HCT116 (cell line): Measurements from ENCODE around the gene NELL1. TPM values are rescaled to one million over a fixed set of nuclear protein-coding genes. Genes with fewer than 3 reads are reported as not detected.

ENCODE experiments used
- ATAC-seq: fragments of 200-7000 bp; cut with Tn5 transposase; 2 replicates; pipeline ENCODE4 v1.9.1; 2020; ENCODE audit warnings: mild to moderate bottlenecking, moderate library complexity
- BruUV-seq: library from RNA; stranded (reverse); fragments of 400-500 nt; replicated peaks from 2 replicates; lab custom pipeline; 2021; lab: Mats Ljungman, UMichigan
- CTCF ChIA-PET: fragments of 300-600 bp; sonication (Branson Sonifier 250); formaldehyde crosslinking; loops from one replicate; lab custom pipeline; 2021; ENCODE audit warnings: antibody characterized with exemption; lab: Charles Lee
- POLR2A ChIA-PET: fragments of 300-600, 350-600 bp; sonication (Branson Sonifier 250); formaldehyde crosslinking; loops from one replicate; lab custom pipeline; 2021; ENCODE audit warnings: antibody characterized with exemption; lab: Charles Lee
- RAD21 ChIA-PET, 2 experiments: fragments of 300-600 bp; sonication (Branson Sonifier 250); formaldehyde crosslinking; loops; one replicate each; lab custom pipeline; 2023; ENCODE audit warnings: low total read pairs in 2 of 2; ENCODE audit not compliant: uncharacterized antibody in 2 of 2, unreplicated experiment in 2 of 2, low non-redundant PET in 1 of 2; lab: Charles Lee
- DNase-seq: peaks from one replicate; pipeline ENCODE4 v3.0.0-alpha.2; 2010; ENCODE audit warnings: low read depth, low spot score
- H2AFZ ChIP-seq: fragments of 200-600 bp; shearing (Covaris generic), sonication (generic); 2 replicates; pipeline ENCODE4 v1.6.1; 2017; ENCODE audit warnings: low read depth, mixed run types, mixed read lengths, antibody characterized with exemption, low read length; ENCODE audit not compliant: poor library complexity, severe bottlenecking
- H3K27ac ChIP-seq: 2 replicates; pipeline ENCODE4 v1.5.1; 2012; ENCODE audit warnings: low read depth, low read length
- H3K27me3 ChIP-seq: fragments of 200-600 bp; sonication (generic); 2 replicates; pipeline ENCODE4 v1.6.1; 2016; ENCODE audit warnings: mixed run types, low read length, mixed read lengths; ENCODE audit not compliant: insufficient read depth
- H3K36me3 ChIP-seq, 2 experiments: fragments of 200-500 bp in 1 of 2; fragments of 200-600 bp in 1 of 2; sonication (Bioruptor generic) in 1 of 2; sonication (generic) in 1 of 2; 2 replicates each; pipeline versions ENCODE4 v1.5.1 to v1.6.1; 2014 to 2016; ENCODE audit warnings: low read length in 2 of 2, inconsistent platforms in 1 of 2, mixed read lengths in 1 of 2, mixed run types in 1 of 2; ENCODE audit not compliant: insufficient read depth in 2 of 2, control insufficient read depth in 1 of 2
- H3K4me1 ChIP-seq, 2 experiments: fragments of 200-600 bp in 1 of 2; sonication (generic) in 1 of 2; 2 replicates each; pipeline versions ENCODE4 v1.5.1 to v1.6.1; 2012 to 2017; ENCODE audit warnings: low read length in 2 of 2, inconsistent platforms in 1 of 2, mild to moderate bottlenecking in 1 of 2, mixed read lengths in 1 of 2, mixed run types in 1 of 2, moderate library complexity in 1 of 2; ENCODE audit not compliant: insufficient read depth in 2 of 2, control insufficient read depth in 1 of 2
- H3K4me2 ChIP-seq: fragments of 200-600 bp; sonication (generic); 2 replicates; pipeline ENCODE4 v1.6.1; 2017; ENCODE audit warnings: mixed run types, low read length, mixed read lengths
- H3K4me3 ChIP-seq, 2 experiments: fragments of 200-600 bp in 1 of 2; sonication (generic) in 1 of 2; replicated peaks in 1 of 2; 2 replicates each; pipeline ENCODE4 v1.5.1; 2011 to 2016; ENCODE audit warnings: low read length in 2 of 2, control low read depth in 1 of 2, low read depth in 1 of 2, mild to moderate bottlenecking in 1 of 2, mixed read lengths in 1 of 2, mixed run types in 1 of 2
- H3K79me2 ChIP-seq: fragments of 200-600 bp; sonication (generic); 2 replicates; pipeline ENCODE4 v1.6.1; 2017; ENCODE audit warnings: mild to moderate bottlenecking, mixed run types, low read length, moderate library complexity, mixed read lengths; ENCODE audit not compliant: insufficient read depth
- H3K9ac ChIP-seq: fragments of 200-600 bp; sonication (generic); 2 replicates; pipeline ENCODE4 v1.6.1; 2016; ENCODE audit warnings: low read length, mixed read lengths
- H3K9me2 ChIP-seq: fragments of 200-600 bp; sonication (generic), shearing (Covaris generic); 2 replicates; pipeline ENCODE4 v1.6.1; 2017; ENCODE audit warnings: mixed run types, mild to moderate bottlenecking, moderate library complexity; ENCODE audit not compliant: insufficient read depth
- H3K9me3 ChIP-seq, 2 experiments: fragments of 200-500 bp in 1 of 2; fragments of 200-600 bp in 1 of 2; sonication (Bioruptor generic) in 1 of 2; sonication (generic) in 1 of 2; 2 replicates each; pipeline ENCODE4 v1.6.1; 2014 to 2017; ENCODE audit warnings: low read length in 2 of 2, mixed read lengths in 2 of 2, inconsistent platforms in 1 of 2, low read depth in 1 of 2, mild to moderate bottlenecking in 1 of 2, mixed run types in 1 of 2, moderate library complexity in 1 of 2; ENCODE audit not compliant: control insufficient read depth in 1 of 2, insufficient read depth in 1 of 2
- H4K20me1 ChIP-seq: fragments of 200-600 bp; sonication (generic), shearing (Covaris generic); 2 replicates; pipeline ENCODE4 v1.6.1; 2017; ENCODE audit warnings: mixed run types, mild to moderate bottlenecking, moderate library complexity; ENCODE audit not compliant: insufficient read depth
- CBX3 ChIP-seq: IDR thresholded peaks from 2 replicates; pipeline ENCODE4 v1.6.1; 2012; ENCODE audit warnings: low read depth
- CEBPB ChIP-seq: IDR thresholded peaks from 2 replicates; pipeline ENCODE4 v1.6.1; 2012; ENCODE audit warnings: low read depth
- EGR1 ChIP-seq: IDR thresholded peaks from 2 replicates; pipeline ENCODE4 v1.6.1; 2012; ENCODE audit warnings: low read depth
- ELF1 ChIP-seq: IDR thresholded peaks from 2 replicates; pipeline ENCODE4 v1.6.1; 2012; ENCODE audit warnings: low read depth, borderline replicate concordance
- EZH2 ChIP-seq: fragments of 200-600 bp; sonication (generic); IDR thresholded peaks from 2 replicates; pipeline ENCODE4 v1.6.1; 2017; ENCODE audit warnings: antibody characterized with exemption, mixed run types
- EZH2phosphoT487 ChIP-seq: fragments of 200-600 bp; IDR thresholded peaks from 2 replicates; pipeline ENCODE4 v1.6.1; 2018; ENCODE audit warnings: antibody characterized with exemption, borderline replicate concordance
- FOSL1 ChIP-seq: IDR thresholded peaks from 2 replicates; pipeline ENCODE4 v1.6.1; 2012; ENCODE audit warnings: low read depth
- JUND ChIP-seq: IDR thresholded peaks from 2 replicates; pipeline ENCODE4 v1.6.1; 2012
- POLR2AphosphoS5 ChIP-seq: IDR thresholded peaks from 2 replicates; pipeline ENCODE4 v1.6.1; 2011; ENCODE audit warnings: mild to moderate bottlenecking, low read depth, low read length, moderate library complexity
- RAD21 ChIP-seq: IDR thresholded peaks from 2 replicates; pipeline ENCODE4 v1.6.1; 2012; ENCODE audit warnings: low read depth, mild to moderate bottlenecking
- REST ChIP-seq: IDR thresholded peaks from 2 replicates; pipeline ENCODE4 v1.6.1; 2012; ENCODE audit warnings: low read depth
- SIN3A ChIP-seq: IDR thresholded peaks from 2 replicates; pipeline ENCODE4 v1.6.1; 2012; ENCODE audit warnings: low read depth
- SP1 ChIP-seq: IDR thresholded peaks from 2 replicates; pipeline ENCODE4 v1.6.1; 2012; ENCODE audit warnings: low read depth
- YY1 ChIP-seq: IDR thresholded peaks from 2 replicates; pipeline ENCODE4 v1.6.1; 2011; ENCODE audit warnings: low read length, low read depth, moderate library complexity, mild to moderate bottlenecking; ENCODE audit not compliant: insufficient replicate concordance; ENCODE audit errors: extremely low read depth
- ZFX ChIP-seq: fragments of 450-650 bp; IDR thresholded peaks from 2 replicates; pipeline ENCODE4 v1.6.1; 2017
- intact Hi-C: fragments of 100-400 bp; cut with micrococcal nuclease; formaldehyde crosslinking; loops from 2 replicates; pipeline ENCODE4 v1.10.0; 2022
- total RNA-seq: library from RNA; stranded (reverse); gene quantifications from one replicate; pipeline ENCODE4 v1.2.1, GENCODE V29; 2021; ENCODE audit not compliant: unreplicated experiment
- TF ChIP-seq, protein P1 (sequence below): IDR thresholded peaks from 2 replicates; pipeline ENCODE4 v1.6.1; 2011; ENCODE audit warnings: mild to moderate bottlenecking, low read length, moderate library complexity; ENCODE audit not compliant: insufficient replicate concordance; ENCODE audit errors: extremely low read depth
- TF ChIP-seq, protein P2 (sequence below): IDR thresholded peaks from 2 replicates; pipeline ENCODE4 v1.6.1; 2012
- TF ChIP-seq, protein P3 (sequence below): IDR thresholded peaks from 2 replicates; pipeline ENCODE4 v1.6.1; 2012

The NELL1 gene
- total RNA-seq, 1 experiment from 2014 or later: not detected

- Histone ChIP-seq H3K9ac (no peak overlapping the region), H3K27ac (no peak overlapping the region)
- no peak for TF ChIP-seq ZFX
- no peak for TF ChIP-seq CBX3
- TF ChIP-seq, protein P1, sequence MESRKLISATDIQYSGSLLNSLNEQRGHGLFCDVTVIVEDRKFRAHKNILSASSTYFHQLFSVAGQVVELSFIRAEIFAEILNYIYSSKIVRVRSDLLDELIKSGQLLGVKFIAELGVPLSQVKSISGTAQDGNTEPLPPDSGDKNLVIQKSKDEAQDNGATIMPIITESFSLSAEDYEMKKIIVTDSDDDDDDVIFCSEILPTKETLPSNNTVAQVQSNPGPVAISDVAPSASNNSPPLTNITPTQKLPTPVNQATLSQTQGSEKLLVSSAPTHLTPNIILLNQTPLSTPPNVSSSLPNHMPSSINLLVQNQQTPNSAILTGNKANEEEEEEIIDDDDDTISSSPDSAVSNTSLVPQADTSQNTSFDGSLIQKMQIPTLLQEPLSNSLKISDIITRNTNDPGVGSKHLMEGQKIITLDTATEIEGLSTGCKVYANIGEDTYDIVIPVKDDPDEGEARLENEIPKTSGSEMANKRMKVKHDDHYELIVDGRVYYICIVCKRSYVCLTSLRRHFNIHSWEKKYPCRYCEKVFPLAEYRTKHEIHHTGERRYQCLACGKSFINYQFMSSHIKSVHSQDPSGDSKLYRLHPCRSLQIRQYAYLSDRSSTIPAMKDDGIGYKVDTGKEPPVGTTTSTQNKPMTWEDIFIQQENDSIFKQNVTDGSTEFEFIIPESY: no peak
- no peak for TF ChIP-seq CEBPB
- no peak for TF ChIP-seq YY1
- no peak for TF ChIP-seq POLR2AphosphoS5
- no peak for TF ChIP-seq EGR1
- TF ChIP-seq, protein P2, sequence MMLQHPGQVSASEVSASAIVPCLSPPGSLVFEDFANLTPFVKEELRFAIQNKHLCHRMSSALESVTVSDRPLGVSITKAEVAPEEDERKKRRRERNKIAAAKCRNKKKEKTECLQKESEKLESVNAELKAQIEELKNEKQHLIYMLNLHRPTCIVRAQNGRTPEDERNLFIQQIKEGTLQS: no peak
- no peak for TF ChIP-seq RAD21
- no peak for TF ChIP-seq SIN3A
- TF ChIP-seq SP1: no peak
- TF ChIP-seq, protein P3, sequence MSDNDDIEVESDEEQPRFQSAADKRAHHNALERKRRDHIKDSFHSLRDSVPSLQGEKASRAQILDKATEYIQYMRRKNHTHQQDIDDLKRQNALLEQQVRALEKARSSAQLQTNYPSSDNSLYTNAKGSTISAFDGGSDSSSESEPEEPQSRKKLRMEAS: no peak
- TF ChIP-seq REST: no peak
- no peak for TF ChIP-seq FOSL1
- TF ChIP-seq EZH2: no peak
- no peak for TF ChIP-seq ELF1
- TF ChIP-seq EZH2phosphoT487: no peak
- TF ChIP-seq JUND: no peak
- TF ChIP-seq, all 23 proteins: peak for 0
- Histone ChIP-seq H3K79me2 (no peaks in the 10 kb centered on the region), H3K36me3 (no peaks in the 10 kb centered on the region), H3K4me1 (no peaks in the 10 kb centered on the region), H3K4me3 (no peak overlapping the region), H3K4me2 (no peak overlapping the region), H4K20me1 (no peaks in the 10 kb centered on the region), H3K27me3 (no peaks in the 10 kb centered on the region), H3K9me3 (peaks cover 14 to 22% of the 10 kb centered on the region in 2 experiments; a peak in 2 of 4 replicates), H3K9me2 (no peaks in the 10 kb centered on the region), H2AFZ (no peak overlapping the region)
- intact Hi-C loops: no loop called here
- ATAC-seq (no peak), DNase-seq (no peak)
- no TSS peak for BruUV-seq
- ChIA-PET CTCF (no interaction called here), POLR2A (no interaction called here), RAD21 (no interaction called here)
Observed at GRCh38 chr11:21460082-21460481, 790.7 kb downstream of the NELL1 start.
